ENCODE data around the gene SNAPIN. TPM values are rescaled to one million over a fixed set of nuclear protein-coding genes. Genes with fewer than 3 reads are reported as not detected.
"Not testable (repeated sequence)": the region's sequence is repeated elsewhere in the genome, so short reads cannot be mapped to it uniquely, and the experiment has no call there.

The SNAPIN gene
- total RNA-seq, 1 experiment from 2014 or later, result 82.0 TPM

- POLR2A ChIA-PET (ENCODE audit: unreplicated experiment), result no interaction called here
- Histone ChIP-seq H3K79me2 (ENCODE audit: low read length) (peaks cover 79% of the 10 kb centered on the region), H3F3A (ENCODE audit: low read length, unreplicated experiment) (peaks cover 4% of the 10 kb centered on the region), H3K4me3 (ENCODE audit: low read length) (peak overlapping the region; percentile 83), H3K27me3 (ENCODE audit: low read length) (no peaks in the 10 kb centered on the region), H3K27ac (ENCODE audit: low read length) (no peak overlapping the region), H4K20me1 (ENCODE audit: low read length) (peaks cover 18% of the 10 kb centered on the region; the same call in 1 of the 2 replicates), H3K4me1 (ENCODE audit: insufficient read depth, low read length) (peaks cover 18% of the 10 kb centered on the region), H3K36me3 (ENCODE audit: low read depth, low read length) (peaks cover 49% of the 10 kb centered on the region), H3K4me2 (ENCODE audit: low read length) (peak overlapping the region; percentile 94), H3K9me2 (replicated peaks; ENCODE audit: low read length) (no peaks in the 10 kb centered on the region), H2AFZ (ENCODE audit: low read length) (no peak overlapping the region), H3K9ac (ENCODE audit: low read length) (no peak overlapping the region), H3K9me3 (ENCODE audit: low read length) (no peaks in the 10 kb centered on the region)
- CTCF ChIA-PET, result no interaction called here
- ATAC-seq (no peak), DNase-seq (no peak)
- intact Hi-C loops (cut with micrococcal nuclease), result no loop called here
- TF ChIP-seq EZH2phosphoT487 (IDR thresholded peaks at IDR 0.05; ENCODE audit: borderline replicate concordance, low read length), result no peak
- TF ChIP-seq EZH2 (IDR thresholded peaks at IDR 0.05; ENCODE audit: low read length, unreplicated experiment), result no peak
- no peak for TF ChIP-seq CTCF (conservative IDR thresholded peaks at IDR 0.05; ENCODE audit: low read depth, low read length)
- no TSS peak for BruUV-seq (replicated peaks)
Observed at GRCh38 chr1:153636312-153636711, 22.2 kb upstream of the SNAPIN start.

- no peak for ATAC-seq
- no peak overlapping the region for H3K9ac ChIP-seq (ENCODE audit: low read length)
- ChIA-PET CTCF (no interaction called here), POLR2A (ENCODE audit: unreplicated experiment) (interaction anchor here (0.7 kb wide), 1 partner anchor 20 kb away, joined by 3 read pairs; the partner anchor contains the start of gene SNAPIN)
- no peak for DNase-seq
- H3K9me3 ChIP-seq (ENCODE audit: low read length), result no peaks in the 10 kb centered on the region
- H3K4me2 ChIP-seq (ENCODE audit: low read length), result no peak overlapping the region
- H3K27ac ChIP-seq (ENCODE audit: low read length), result no peak overlapping the region
- peaks cover 94% of the 10 kb centered on the region for H3K79me2 ChIP-seq (ENCODE audit: low read length)
- peaks cover 68% of the 10 kb centered on the region for H3K36me3 ChIP-seq (ENCODE audit: low read depth, low read length)
- no peak overlapping the region for H3K4me3 ChIP-seq (ENCODE audit: low read length)
- no TSS peak for BruUV-seq (replicated peaks)
- no peaks in the 10 kb centered on the region for H3K27me3 ChIP-seq (ENCODE audit: low read length)
- H4K20me1 ChIP-seq (ENCODE audit: low read length), result peaks cover 18% of the 10 kb centered on the region; the same call in 1 of the 2 replicates
- intact Hi-C loops (cut with micrococcal nuclease), result no loop called here
- peaks cover 4% of the 10 kb centered on the region for H3F3A ChIP-seq (ENCODE audit: low read length, unreplicated experiment)
- no peak overlapping the region for H2AFZ ChIP-seq (ENCODE audit: low read length)
- peaks cover 14% of the 10 kb centered on the region for H3K4me1 ChIP-seq (ENCODE audit: insufficient read depth, low read length)
- no peaks in the 10 kb centered on the region for H3K9me2 ChIP-seq (replicated peaks; ENCODE audit: low read length)
- TF ChIP-seq EZH2 (IDR thresholded peaks at IDR 0.05; ENCODE audit: low read length, unreplicated experiment) (no peak), EZH2phosphoT487 (IDR thresholded peaks at IDR 0.05; ENCODE audit: borderline replicate concordance, low read length) (no peak), CTCF (conservative IDR thresholded peaks at IDR 0.05; ENCODE audit: low read depth, low read length) (no peak)
Observed at GRCh38 chr1:153638261-153638660, 20.2 kb upstream of the SNAPIN start.

- Histone ChIP-seq H2AFZ (ENCODE audit: low read length) (no peak overlapping the region), H3K79me2 (ENCODE audit: low read length) (peaks cover 99% of the 10 kb centered on the region), H3K9me3 (ENCODE audit: low read length) (no peaks in the 10 kb centered on the region), H3K4me2 (ENCODE audit: low read length) (no peak overlapping the region), H3K36me3 (ENCODE audit: low read depth, low read length) (peaks cover 79% of the 10 kb centered on the region), H4K20me1 (ENCODE audit: low read length) (peaks cover 22% of the 10 kb centered on the region; the same call in 1 of the 2 replicates), H3K9me2 (replicated peaks; ENCODE audit: low read length) (no peaks in the 10 kb centered on the region), H3F3A (ENCODE audit: low read length, unreplicated experiment) (peaks cover 9% of the 10 kb centered on the region), H3K9ac (ENCODE audit: low read length) (no peak overlapping the region), H3K27me3 (ENCODE audit: low read length) (no peaks in the 10 kb centered on the region), H3K4me1 (ENCODE audit: insufficient read depth, low read length) (peaks cover 10% of the 10 kb centered on the region), H3K4me3 (ENCODE audit: low read length) (no peak overlapping the region), H3K27ac (ENCODE audit: low read length) (no peak overlapping the region)
- TF ChIP-seq CTCF (conservative IDR thresholded peaks at IDR 0.05; ENCODE audit: low read depth, low read length), result no peak
- no peak for TF ChIP-seq EZH2 (IDR thresholded peaks at IDR 0.05; ENCODE audit: low read length, unreplicated experiment)
- TF ChIP-seq EZH2phosphoT487 (IDR thresholded peaks at IDR 0.05; ENCODE audit: borderline replicate concordance, low read length), result no peak
- DNase-seq (no peak), ATAC-seq (no peak)
- BruUV-seq (replicated peaks), result no TSS peak
- ChIA-PET POLR2A (ENCODE audit: unreplicated experiment) (no interaction called here), CTCF (no interaction called here)
- intact Hi-C loops (cut with micrococcal nuclease), result no loop called here
Observed at GRCh38 chr1:153639280-153639679, 19.2 kb upstream of the SNAPIN start.

- DNase-seq; H2AFZ ChIP-seq (ENCODE audit: low read length); intact Hi-C loops (cut with micrococcal nuclease); H3K9me2 ChIP-seq (replicated peaks; ENCODE audit: low read length); H3K4me2 ChIP-seq (ENCODE audit: low read length); CTCF ChIA-PET; BruUV-seq (replicated peaks); H3K4me3 ChIP-seq (ENCODE audit: low read length); H3K9ac ChIP-seq (ENCODE audit: low read length); H3K27ac ChIP-seq (ENCODE audit: low read length); H3K9me3 ChIP-seq (ENCODE audit: low read length); ATAC-seq; H3K27me3 ChIP-seq (ENCODE audit: low read length): not testable (repeated sequence)
- Histone ChIP-seq H3K79me2 (ENCODE audit: low read length) (peaks cover 93% of the 10 kb centered on the region), H3K36me3 (ENCODE audit: low read depth, low read length) (peaks cover 88% of the 10 kb centered on the region), H3K4me1 (ENCODE audit: insufficient read depth, low read length) (peaks cover 10% of the 10 kb centered on the region), H4K20me1 (ENCODE audit: low read length) (peaks cover 22% of the 10 kb centered on the region; the same call in 1 of the 2 replicates), H3F3A (ENCODE audit: low read length, unreplicated experiment) (peaks cover 10% of the 10 kb centered on the region)
- POLR2A ChIA-PET (ENCODE audit: unreplicated experiment), result interaction anchor here (0.7 kb wide), 1 partner anchor 24 kb away, joined by 3 read pairs; the partner anchor contains the start of gene S100A14
Observed at GRCh38 chr1:153640213-153640612, 18.3 kb upstream of the SNAPIN start.

Measured in PC-3 (cell line).